Fibroblast of skin of right biceps (primary cell): ENCODE data around the gene TMEM179.
"Not testable (repeated sequence)": the region's sequence is repeated elsewhere in the genome, so short reads cannot be mapped to it uniquely, and the experiment has no call there.

Experiments
- DNase-seq: peaks from one replicate; pipeline ENCODE4 v3.0.0-alpha.2; 2013

TMEM179 gene

DNA sequence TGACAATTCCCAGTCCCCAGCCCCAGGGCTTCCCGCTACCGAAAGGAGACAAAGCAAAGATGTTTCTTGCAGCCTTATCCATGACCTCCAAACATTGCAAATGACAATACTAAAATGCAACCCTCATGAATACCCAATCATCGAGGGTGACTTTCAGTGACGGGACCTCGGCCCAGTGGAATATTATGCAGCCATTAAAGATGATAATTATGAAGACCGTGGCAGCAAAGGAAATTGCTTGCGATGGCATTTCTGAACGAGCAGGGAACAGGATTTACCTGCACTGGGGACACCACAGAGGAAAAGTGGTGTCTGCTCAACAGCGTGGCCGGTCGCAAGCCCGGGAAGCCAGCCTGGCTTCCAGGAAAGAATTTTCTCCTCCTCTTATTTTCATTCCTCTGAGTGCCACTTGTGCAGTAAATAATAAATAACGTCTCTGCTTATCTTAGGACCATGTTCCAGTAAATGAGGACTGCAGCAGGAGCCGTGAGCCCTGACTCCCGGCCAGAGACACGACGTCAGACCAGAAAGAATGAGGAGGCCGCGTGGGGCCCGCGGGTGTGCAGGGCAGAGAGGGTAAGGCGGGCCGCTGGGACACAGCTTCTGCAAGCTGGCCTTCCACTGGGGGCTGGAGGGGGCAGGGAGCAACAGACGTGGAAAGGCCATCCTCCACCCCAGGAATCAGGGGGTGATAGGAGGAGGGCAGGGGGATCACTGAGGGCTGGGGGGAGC lies 18.4 kb downstream of the TMEM179 start:
- no peak for DNase-seq

DNA sequence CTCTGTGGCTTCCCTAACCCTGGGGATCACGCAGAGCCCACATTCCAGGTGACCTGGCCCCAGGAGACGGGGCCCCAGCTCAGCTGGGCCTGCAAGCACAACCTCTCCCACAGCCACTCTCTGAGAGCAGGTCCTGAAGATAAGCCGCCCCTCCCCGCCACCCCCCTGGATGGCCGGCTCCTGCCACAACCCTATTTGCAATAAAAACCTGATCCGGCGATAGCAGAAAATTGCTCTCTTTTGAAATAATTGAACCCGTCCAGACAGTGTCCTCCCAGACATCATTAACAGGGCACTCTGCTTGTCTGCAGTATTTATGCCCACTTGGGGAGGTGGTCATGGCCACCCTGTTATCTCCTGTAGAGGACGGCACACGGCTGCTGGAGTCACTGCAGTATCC lies 20.0 kb downstream of the TMEM179 start:
- no peak for DNase-seq

DNA sequence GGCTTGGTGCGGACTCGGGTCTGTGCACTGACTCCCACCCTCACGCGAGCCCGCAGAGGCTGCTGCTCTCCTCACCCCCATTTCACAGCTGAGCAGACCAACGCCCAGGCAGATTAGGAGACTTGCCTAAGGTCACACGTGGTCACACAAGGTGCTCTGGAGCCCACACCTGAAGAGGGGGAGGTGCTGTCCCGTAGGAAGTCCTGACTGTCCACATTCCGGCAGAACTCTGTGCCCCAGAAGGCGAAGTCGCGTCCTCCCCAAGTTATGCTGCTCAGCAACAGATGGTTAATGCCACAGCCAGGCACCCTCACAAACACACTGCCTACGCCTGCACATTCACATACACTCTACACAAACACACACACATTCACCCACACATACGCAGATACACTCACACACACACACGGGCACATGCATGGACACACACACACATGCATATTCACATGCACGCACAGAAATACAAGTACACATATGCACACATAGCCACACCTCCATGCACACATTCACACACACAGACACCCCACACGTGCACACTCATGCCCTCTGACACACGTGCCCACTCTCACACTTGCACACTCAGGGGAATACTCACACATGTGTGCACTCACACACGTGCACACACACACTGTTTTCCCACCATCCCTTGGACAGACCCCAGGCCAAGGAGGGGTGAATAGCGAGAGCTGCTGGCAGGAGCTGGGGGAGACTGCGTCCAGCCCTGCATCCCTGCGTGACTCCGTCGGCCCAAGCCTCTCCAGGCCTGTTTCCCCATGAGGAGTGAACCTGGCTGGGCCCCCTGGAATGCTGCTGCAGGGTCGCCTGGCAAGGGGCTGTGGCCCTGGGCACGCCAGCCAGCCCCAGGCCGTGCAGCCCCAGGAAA lies 20.9 kb downstream of the TMEM179 start:
- no peak for DNase-seq

DNA sequence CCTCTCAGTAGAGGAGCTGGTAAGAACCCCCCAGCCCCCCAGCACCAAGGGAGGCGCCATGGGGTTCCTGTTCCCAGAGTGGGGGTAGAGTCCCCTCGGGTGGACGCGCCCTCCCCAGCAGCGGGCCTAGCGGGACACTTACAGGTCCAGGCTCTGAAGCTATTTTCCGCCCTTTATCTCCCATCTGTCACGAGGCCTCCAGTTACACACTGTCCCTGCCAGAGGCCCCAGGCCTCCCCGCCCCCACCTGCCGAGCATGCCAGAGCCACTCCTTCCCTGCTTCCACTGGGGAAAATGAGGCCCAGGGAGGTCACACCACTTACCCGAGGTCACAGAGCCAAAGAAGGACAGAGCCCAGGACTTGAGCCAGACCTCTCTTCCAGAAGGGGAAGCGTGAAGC lies 21.9 kb downstream of the TMEM179 start:
- DNase-seq, result no peak

DNA sequence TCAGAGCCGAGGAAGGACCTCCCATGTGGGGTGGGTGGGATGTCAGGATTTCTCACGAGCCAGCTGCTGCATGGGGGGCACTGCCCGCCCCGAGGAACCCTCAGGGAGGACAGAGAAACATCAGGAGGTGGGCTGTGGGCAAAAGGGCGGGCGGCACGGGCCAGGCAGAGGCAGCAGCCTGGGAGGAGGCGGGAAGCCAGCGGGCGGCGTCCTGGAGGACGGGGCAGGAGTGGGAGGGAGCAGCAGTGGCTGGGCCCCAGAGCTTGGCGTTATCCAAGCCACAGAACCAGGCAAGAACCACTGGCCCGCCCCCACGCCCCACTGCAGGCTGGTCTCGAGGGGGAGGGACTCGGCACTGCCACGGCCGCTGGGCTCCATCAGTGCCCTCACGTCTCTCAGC lies 22.6 kb downstream of the TMEM179 start:
- DNase-seq, result no peak

DNA sequence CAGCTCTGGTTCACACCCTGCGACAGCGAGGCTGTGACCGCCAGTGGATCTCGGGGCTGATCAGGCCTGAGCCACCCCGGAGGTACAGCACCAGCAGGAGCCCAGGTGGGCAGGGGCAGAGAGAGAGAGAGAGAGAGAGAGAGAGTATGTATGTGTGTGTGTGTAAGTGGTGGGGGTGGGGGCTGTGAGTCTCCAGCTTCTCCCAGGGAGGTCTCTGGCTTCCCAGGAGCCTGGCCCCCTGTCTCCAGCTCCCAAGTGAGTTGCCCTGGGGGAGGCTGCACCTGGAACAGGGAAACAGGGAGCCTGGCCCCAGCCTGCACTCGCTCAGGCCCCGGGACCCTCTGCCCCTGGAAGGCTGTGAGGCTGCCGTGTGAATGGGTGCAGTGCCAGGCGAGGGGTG lies 23.1 kb downstream of the TMEM179 start:
- no peak for DNase-seq

DNA sequence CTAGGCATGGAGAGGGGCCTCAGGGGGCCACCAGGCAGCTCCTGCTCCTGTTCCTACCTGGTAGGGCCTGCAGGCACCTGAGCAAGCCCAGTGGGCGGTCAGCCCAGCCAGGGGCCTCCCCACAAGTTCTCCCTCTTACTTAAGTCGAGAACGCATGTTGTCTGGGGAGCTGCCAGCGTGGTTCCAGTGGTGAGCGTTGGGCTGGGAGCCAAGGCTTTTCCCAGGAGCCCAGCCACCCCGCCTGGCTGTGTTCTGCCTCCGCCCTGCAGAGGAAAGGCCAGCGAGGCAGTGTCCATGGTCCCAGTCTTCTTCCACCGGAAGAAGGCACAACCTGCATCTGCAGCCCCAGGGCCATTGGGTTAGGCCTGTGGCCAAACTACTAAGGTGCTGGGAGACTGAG lies 23.6 kb downstream of the TMEM179 start:
- DNase-seq, result no peak

DNA sequence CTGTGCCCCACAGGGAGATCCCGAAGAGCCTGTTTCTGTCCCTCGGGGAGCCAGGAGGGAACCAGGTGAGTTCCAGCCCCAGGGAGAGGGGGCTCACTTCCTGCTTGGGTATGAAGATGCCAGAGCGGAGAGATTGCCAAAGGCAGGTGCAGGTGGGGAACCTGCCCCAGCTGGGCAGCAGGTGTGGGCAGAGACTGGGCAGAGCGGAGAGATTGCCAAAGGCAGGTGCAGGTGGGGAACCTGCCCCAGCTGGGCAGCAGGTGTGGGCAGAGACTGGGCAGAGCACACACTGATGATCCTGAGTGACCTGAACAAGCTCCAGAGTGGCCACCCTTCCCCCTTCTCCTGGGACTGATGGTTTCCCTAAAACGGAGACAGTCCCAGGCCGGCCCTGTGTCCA lies 24.6 kb downstream of the TMEM179 start:
- DNase-seq, result not testable (repeated sequence)

DNA sequence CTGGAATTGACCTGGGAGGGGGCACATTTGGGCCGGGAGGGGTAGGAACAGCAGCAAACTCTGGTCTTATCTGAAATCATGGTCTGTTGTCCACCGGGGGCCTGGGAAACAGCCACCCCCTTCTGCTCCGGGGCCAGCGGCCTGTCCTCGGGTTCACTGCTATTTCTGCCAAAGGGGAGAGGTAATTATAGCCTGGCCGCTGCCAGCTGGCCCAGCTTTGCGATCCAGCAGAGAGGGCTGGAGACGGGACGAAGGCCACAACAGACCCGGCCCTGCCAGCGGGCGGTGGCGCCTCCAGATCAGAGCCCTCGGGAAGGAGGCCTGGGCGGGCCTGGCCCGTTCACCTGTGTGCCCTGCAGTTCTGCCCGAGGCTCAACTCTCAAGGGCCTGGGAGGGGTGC lies 25.1 kb downstream of the TMEM179 start, which contains the start of gene C14orf180:
C14orf180 (plus strand) TSS at position 258 of the 400 bp plus-strand sequence. CDS start 6,667 bp downstream, outside the sequence.
- no peak for DNase-seq

DNA sequence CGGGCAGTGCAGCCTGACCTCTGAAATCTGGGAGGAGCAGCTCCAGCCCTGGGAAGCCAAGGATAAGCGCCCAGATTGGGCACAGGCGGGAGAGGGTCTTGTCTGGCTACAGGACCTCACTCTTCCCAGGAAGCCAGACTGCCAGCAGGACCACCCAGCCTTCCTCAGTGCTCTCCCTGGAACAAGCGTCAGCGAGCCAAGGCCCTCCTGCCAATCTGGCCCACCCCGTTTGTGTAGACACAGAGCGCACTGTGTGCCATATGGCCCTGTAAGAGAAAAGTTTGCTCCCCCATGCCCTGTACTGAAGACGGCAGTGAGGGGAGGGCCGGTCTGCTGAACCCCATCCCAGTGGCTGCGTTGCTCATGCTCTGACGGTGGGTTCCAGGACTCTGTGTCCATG lies 26.3 kb downstream of the TMEM179 start:
- DNase-seq, result no peak

DNA sequence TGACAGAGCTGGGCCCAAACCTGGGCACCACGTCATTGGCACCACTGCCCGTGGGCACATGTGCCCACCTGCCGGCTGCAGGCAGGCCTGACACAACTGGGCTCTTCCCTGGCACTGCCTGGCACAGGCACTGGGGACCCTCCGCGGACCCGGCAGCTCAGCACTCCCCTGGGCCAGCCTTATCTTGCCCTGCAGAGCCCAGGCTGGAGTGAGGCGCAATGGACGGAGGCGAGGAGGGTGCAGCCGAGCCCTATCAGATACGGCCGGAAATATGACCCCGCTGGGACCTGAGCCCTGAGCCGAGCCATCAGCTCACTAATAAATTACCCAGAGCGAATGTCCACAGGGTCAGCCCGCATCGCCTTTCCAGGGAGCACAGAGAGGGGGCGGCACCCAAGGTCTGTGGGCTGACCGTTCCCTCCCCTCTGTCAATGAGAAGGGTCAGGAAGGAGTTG lies 26.7 kb downstream of the TMEM179 start:
- DNase-seq, result no peak

DNA sequence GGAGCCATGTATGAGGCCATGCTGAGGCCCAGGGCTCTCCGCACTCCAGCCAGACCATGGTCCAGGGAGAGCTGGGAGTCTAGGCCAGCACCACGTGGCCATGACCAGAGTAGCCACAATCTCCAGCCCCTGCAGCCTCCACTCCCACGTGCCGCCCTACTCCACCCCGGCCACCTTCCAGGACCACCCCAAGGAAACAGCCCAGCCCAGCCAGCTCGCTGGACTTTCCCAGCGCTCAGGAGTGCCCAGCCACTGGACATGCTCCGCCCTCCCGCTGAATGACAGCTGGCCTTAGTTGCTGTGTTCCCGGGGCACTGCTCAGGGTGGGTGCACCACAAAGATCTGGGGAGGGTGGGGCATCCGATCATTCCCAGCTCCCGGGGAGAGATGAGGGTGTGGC lies 27.1 kb downstream of the TMEM179 start:
- DNase-seq, result no peak

DNA sequence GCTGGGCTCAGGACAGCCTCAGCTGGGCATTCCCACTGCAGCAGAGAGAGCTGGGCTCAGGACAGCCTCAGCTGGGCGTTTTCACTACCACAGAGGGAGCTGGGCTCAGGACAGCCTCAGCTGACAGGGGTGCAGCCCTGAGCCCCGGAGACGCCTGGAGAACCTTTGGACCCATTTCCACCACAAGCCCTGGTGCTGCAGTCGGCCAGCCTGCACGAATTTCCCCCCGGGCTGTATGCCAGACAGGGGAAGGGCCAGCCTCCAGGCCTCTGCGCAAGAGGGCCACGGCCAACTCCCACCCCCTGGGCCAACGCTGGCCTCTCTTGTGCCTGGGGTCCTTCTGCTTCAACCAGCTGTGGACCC lies 27.6 kb downstream of the TMEM179 start:
- DNase-seq, result no peak

DNA sequence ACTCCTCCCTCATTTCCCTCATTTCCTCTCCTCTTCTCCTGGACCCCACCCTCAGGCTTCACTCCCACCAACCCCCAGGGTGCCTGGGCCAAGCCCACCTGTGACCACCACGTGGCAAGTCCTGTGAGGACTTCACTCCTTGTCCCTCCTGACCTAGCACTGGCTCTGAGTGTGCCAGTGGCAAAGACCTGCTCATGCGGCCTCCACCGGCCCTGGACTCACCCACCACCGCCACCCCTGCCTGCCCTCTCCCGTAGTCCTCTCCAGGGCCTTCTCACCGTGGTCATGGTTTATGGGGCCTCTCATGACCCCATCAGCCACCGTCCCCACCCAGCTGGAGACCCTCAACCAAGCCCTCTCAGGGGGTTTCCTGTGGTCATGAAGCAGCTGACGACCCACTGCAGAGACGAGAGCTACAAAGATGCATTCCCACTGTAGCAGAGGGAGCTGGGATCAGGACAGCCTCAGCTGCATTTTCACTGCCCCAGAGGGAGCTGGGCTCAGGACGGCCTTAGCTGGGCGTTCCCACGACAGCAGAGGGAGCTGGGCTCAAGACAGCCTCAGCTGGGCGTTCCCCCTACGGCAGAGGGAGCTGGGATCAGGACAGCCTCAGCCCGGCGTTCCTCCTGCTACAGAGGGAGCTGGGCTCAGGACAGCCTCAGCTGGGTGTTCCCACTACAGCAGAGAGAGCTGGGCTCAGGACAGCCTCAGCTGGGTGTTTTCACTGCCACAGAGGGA lies 28.2 kb downstream of the TMEM179 start:
- DNase-seq, result no peak

DNA sequence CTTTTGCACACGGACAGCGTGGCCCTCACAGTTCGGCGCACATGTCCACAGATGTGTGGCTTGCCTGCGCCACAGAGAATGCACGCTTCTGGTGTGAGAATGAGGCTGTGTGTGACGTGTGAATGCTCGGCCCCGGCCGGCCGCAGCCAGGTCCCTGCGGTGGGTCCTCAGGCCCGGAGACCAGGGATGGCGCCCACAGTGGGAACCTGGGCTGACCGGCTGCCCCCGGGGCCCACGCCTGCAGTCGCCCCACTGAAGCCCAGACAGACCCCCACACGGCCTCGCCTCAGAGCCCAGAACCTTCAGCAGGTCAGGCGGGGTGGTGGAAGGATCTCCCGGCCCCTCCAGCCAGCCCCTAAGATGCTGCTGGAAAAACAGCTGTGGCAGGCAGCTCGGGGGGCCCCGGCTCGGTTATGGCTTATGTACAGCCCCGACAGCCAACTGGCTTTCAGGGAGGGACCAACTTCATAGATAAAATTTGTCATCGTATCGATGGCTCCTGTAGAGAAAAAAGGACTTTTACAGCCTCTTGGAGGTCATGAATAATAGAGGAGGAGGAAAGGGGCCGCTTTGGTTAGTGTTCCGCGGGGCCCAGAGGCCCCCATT lies 29.5 kb downstream of the TMEM179 start:
- DNase-seq, result no peak

DNA sequence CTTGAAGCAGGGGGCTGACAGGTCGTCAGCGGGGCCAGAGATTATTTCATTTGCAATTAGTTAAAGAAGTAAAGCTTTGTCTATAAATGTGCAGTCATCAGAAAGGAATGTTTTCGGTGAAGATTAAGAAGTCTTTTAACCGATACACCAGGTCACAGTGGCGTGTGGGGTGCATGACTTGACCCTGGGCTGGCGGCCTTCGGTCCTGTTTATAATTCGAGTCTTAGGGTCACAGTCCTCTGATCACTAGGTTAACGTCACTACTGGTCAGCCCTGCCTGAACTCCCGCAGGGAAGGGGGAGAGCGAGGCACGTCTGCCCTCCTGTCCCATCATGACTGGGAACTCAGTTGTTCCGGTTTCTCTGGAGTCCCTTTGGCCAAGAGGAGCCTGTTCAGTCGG lies 30.0 kb downstream of the TMEM179 start:
- DNase-seq, result no peak

DNA sequence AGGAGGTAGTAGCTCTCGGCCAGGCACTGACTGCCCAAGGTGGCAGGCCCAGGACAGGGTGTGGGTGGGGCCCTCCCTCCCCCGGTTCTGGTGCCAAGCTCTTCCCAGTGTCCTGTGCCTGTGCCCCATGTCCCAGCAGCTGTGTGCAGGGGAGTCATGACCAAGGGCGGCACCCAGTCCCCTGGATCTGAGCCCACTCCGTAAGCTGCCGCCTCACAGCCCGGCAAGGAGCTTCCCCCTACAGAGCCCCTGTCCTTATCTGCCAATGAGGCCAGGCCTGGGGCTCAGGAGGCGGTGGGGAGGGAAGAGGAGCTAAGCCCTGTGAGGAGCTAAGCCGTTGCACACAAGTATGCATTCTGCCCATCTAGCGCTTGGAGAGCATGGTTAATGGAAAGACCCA lies 30.6 kb downstream of the TMEM179 start:
- no peak for DNase-seq

DNA sequence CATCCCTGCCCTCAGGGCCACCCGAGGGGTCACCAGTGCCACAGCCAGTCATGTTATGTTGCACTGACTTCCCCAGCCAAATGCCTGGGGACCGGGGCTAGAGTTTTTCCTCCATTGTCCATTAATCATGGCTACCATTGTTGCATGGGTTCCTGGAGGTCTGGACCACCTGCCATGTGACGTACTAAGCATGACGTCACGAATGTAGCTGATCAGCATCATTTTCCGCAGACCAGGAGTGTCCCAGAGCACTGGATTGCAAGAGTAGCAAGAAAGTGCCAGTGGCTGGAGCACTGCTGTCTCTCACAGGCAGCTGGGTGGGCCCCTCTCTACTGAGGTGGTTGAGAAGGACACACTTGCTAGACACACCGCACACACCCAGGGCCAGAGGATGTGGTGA lies 31.9 kb downstream of the TMEM179 start:
- no peak for DNase-seq

DNA sequence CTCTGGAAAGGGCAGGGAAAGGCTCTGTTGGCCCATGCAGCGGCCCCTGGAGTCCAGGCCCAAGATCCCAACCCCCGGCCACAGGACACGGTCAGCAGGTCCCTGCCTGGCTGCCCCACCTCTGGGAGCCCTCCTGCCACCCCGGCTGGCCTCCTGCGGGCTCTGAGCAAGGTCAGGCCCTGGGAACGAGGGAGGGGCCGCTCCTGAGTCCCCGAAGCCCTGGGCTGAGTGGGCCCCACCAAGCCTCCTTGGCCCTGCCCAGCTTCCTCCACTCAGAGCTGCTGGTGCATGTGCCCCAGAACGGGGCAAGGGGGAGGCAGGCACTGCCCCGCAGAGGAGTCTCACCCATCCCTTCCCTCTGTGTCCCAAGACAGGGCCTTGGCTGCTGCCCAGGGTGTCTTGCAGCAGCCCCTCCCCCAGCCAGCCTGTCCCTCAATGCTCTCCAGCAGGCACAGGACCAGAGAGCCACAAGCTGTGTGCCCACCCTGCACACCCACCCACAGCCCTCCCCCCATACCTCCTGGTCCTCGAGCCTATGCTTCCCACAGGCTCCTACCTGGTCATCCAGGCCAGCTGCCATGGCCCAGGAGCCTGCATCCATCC lies 32.4 kb downstream of the TMEM179 start:
- no peak for DNase-seq

DNA sequence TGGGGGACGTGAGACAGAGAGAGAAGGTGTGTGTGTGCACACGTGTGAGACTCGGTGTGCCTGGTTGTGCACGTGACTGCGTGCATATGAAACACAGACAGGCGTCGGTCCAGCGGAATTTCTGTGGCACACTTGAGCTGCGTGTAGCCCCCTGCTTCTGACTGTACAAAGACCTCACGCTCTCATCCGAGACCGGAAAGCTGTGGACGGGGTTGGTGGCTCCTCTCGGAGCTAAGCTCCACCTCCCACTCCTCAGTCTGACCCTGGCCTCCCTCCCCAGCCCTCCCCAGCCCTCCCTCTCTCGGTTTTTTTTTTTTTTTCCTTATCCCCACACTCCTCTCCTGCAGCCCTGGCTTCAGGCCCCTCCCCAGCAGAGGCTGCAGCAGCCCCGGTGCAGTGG lies 33.3 kb downstream of the TMEM179 start:
- no peak for DNase-seq

DNA sequence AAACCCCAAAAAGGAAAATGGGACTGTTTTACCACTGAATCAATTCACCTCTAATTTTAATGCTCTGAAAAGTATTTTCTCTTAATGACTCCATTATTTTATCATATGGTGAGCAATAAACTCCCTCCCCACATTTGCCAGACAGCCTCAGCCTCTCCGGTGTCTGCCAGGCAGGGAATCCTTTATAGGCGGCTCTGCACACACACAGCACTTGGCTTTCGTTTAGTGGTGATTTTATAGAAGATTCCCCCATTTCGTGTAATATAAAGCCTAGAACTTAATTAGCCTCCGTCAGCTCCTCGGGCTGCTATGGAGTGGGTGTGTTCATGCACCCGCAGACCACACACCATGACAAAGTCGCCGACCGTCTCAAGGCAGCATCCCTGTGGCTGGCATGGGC lies 35.1 kb downstream of the TMEM179 start:
- no peak for DNase-seq

DNA sequence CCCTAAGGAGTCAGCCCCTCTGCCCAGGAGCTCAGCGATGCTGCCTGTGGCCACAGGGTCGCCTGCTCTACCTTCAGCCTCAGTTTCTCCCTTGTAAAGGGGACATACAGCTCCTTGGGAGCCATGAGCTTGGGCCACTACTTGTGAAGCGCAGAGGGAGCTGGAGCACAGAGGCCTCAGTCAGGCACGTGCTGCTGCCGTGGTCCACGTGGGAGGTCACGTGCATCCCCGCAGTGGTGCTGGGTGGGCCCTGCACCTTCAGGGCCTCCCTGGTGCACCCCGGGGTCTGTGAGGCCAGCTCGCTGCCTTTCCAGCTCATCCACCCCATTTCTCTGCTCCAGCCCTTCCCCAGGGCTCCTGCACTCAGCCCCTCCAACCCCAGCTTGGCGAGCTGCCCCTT lies 36.0 kb downstream of the TMEM179 start:
- no peak for DNase-seq

DNA sequence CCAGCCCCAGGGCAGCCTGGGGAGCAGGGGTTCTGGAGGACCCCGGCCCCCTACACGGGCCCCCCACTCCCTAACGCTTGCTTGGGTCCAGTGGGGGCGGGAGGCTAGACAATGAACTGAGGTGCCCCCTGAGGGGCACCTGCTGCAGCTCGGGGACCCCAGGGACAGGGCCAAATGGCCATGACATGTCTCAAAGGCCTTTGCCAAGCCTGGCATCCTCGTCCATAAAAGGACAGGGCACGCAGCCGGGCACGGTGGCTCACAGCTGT lies 36.7 kb downstream of the TMEM179 start:
- DNase-seq, result no peak
